Neural progenitor cell (in vitro differentiated cells): ENCODE results near the gene HCAR1.
"Not testable (repeated sequence)": the region's sequence is repeated elsewhere in the genome, so short reads cannot be mapped to it uniquely, and the experiment has no call there.

Experiments used
- CTCF ChIP-seq: fragments of 200-600 bp; sonication (generic); IDR thresholded peaks from 2 replicates; pipeline ENCODE4 v1.5.1; 2017; ENCODE audit warnings: antibody characterized with exemption, mild to moderate bottlenecking
- EZH2phosphoT487 ChIP-seq: fragments of 200-600 bp; sonication (generic); IDR thresholded peaks from 2 replicates; pipeline ENCODE4 v1.6.1; 2017; ENCODE audit warnings: antibody characterized with exemption

DNA sequence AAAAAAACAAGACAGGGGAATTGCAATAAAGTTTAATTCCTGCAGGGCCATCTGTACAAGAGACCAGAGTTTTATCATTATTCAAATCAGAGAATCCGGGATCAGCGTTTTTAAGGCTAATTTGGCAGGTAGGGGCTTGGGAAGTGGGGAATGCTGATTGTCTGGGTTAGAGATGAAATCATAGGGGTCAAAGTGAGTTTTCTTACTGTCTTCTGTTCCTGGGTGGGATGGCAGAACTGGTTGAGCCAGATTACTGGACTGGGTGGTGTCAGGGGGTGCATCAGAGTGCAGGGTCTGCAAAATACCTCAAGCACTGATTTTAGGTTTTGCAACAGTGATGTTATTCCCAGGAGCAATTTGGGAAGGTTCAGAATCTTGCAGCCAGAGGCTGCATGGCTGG is 20.3 kb downstream of the HCAR1 start:
- not testable (repeated sequence) for TF ChIP-seq CTCF, EZH2phosphoT487
